HCT116 (cell line): ENCODE results near the gene AK4. TPM values are rescaled to one million over a fixed set of nuclear protein-coding genes. Genes with fewer than 3 reads are reported as not detected.

Experiments
- ATAC-seq: fragments of 200-7000 bp; cut with Tn5 transposase; 2 replicates; pipeline ENCODE4 v1.9.1; 2020; ENCODE audit warnings: mild to moderate bottlenecking, moderate library complexity
- BruUV-seq: library from RNA; stranded (reverse); fragments of 400-500 nt; replicated peaks from 2 replicates; lab custom pipeline; 2021; lab: Mats Ljungman, UMichigan
- CTCF ChIA-PET: fragments of 300-600 bp; sonication (Branson Sonifier 250); formaldehyde crosslinking; loops from one replicate; lab custom pipeline; 2021; ENCODE audit warnings: antibody characterized with exemption; lab: Charles Lee
- POLR2A ChIA-PET: fragments of 300-600, 350-600 bp; sonication (Branson Sonifier 250); formaldehyde crosslinking; loops from one replicate; lab custom pipeline; 2021; ENCODE audit warnings: antibody characterized with exemption; lab: Charles Lee
- RAD21 ChIA-PET, 2 experiments: fragments of 300-600 bp; sonication (Branson Sonifier 250); formaldehyde crosslinking; loops; one replicate each; lab custom pipeline; 2023; ENCODE audit warnings: low total read pairs in 2 of 2; ENCODE audit not compliant: uncharacterized antibody in 2 of 2, unreplicated experiment in 2 of 2, low non-redundant PET in 1 of 2; lab: Charles Lee
- DNase-seq: peaks from one replicate; pipeline ENCODE4 v3.0.0-alpha.2; 2010; ENCODE audit warnings: low read depth, low spot score
- H2AFZ ChIP-seq: fragments of 200-600 bp; shearing (Covaris generic), sonication (generic); 2 replicates; pipeline ENCODE4 v1.6.1; 2017; ENCODE audit warnings: low read depth, mixed run types, mixed read lengths, antibody characterized with exemption, low read length; ENCODE audit not compliant: poor library complexity, severe bottlenecking
- H3K27ac ChIP-seq: 2 replicates; pipeline ENCODE4 v1.5.1; 2012; ENCODE audit warnings: low read depth, low read length
- H3K27me3 ChIP-seq: fragments of 200-600 bp; sonication (generic); 2 replicates; pipeline ENCODE4 v1.6.1; 2016; ENCODE audit warnings: mixed run types, low read length, mixed read lengths; ENCODE audit not compliant: insufficient read depth
- H3K36me3 ChIP-seq, 2 experiments: fragments of 200-500 bp in 1 of 2; fragments of 200-600 bp in 1 of 2; sonication (Bioruptor generic) in 1 of 2; sonication (generic) in 1 of 2; 2 replicates each; pipeline versions ENCODE4 v1.5.1 to v1.6.1; 2014 to 2016; ENCODE audit warnings: low read length in 2 of 2, inconsistent platforms in 1 of 2, mixed read lengths in 1 of 2, mixed run types in 1 of 2; ENCODE audit not compliant: insufficient read depth in 2 of 2, control insufficient read depth in 1 of 2
- H3K4me1 ChIP-seq, 2 experiments: fragments of 200-600 bp in 1 of 2; sonication (generic) in 1 of 2; 2 replicates each; pipeline versions ENCODE4 v1.5.1 to v1.6.1; 2012 to 2017; ENCODE audit warnings: low read length in 2 of 2, inconsistent platforms in 1 of 2, mild to moderate bottlenecking in 1 of 2, mixed read lengths in 1 of 2, mixed run types in 1 of 2, moderate library complexity in 1 of 2; ENCODE audit not compliant: insufficient read depth in 2 of 2, control insufficient read depth in 1 of 2
- H3K4me2 ChIP-seq: fragments of 200-600 bp; sonication (generic); 2 replicates; pipeline ENCODE4 v1.6.1; 2017; ENCODE audit warnings: mixed run types, low read length, mixed read lengths
- H3K4me3 ChIP-seq, 2 experiments: fragments of 200-600 bp in 1 of 2; sonication (generic) in 1 of 2; replicated peaks in 1 of 2; 2 replicates each; pipeline ENCODE4 v1.5.1; 2011 to 2016; ENCODE audit warnings: low read length in 2 of 2, control low read depth in 1 of 2, low read depth in 1 of 2, mild to moderate bottlenecking in 1 of 2, mixed read lengths in 1 of 2, mixed run types in 1 of 2
- H3K79me2 ChIP-seq: fragments of 200-600 bp; sonication (generic); 2 replicates; pipeline ENCODE4 v1.6.1; 2017; ENCODE audit warnings: mild to moderate bottlenecking, mixed run types, low read length, moderate library complexity, mixed read lengths; ENCODE audit not compliant: insufficient read depth
- H3K9ac ChIP-seq: fragments of 200-600 bp; sonication (generic); 2 replicates; pipeline ENCODE4 v1.6.1; 2016; ENCODE audit warnings: low read length, mixed read lengths
- H3K9me2 ChIP-seq: fragments of 200-600 bp; sonication (generic), shearing (Covaris generic); 2 replicates; pipeline ENCODE4 v1.6.1; 2017; ENCODE audit warnings: mixed run types, mild to moderate bottlenecking, moderate library complexity; ENCODE audit not compliant: insufficient read depth
- H3K9me3 ChIP-seq, 2 experiments: fragments of 200-500 bp in 1 of 2; fragments of 200-600 bp in 1 of 2; sonication (Bioruptor generic) in 1 of 2; sonication (generic) in 1 of 2; 2 replicates each; pipeline ENCODE4 v1.6.1; 2014 to 2017; ENCODE audit warnings: low read length in 2 of 2, mixed read lengths in 2 of 2, inconsistent platforms in 1 of 2, low read depth in 1 of 2, mild to moderate bottlenecking in 1 of 2, mixed run types in 1 of 2, moderate library complexity in 1 of 2; ENCODE audit not compliant: control insufficient read depth in 1 of 2, insufficient read depth in 1 of 2
- H4K20me1 ChIP-seq: fragments of 200-600 bp; sonication (generic), shearing (Covaris generic); 2 replicates; pipeline ENCODE4 v1.6.1; 2017; ENCODE audit warnings: mixed run types, mild to moderate bottlenecking, moderate library complexity; ENCODE audit not compliant: insufficient read depth
- CBX3 ChIP-seq: IDR thresholded peaks from 2 replicates; pipeline ENCODE4 v1.6.1; 2012; ENCODE audit warnings: low read depth
- CEBPB ChIP-seq: IDR thresholded peaks from 2 replicates; pipeline ENCODE4 v1.6.1; 2012; ENCODE audit warnings: low read depth
- EGR1 ChIP-seq: IDR thresholded peaks from 2 replicates; pipeline ENCODE4 v1.6.1; 2012; ENCODE audit warnings: low read depth
- ELF1 ChIP-seq: IDR thresholded peaks from 2 replicates; pipeline ENCODE4 v1.6.1; 2012; ENCODE audit warnings: low read depth, borderline replicate concordance
- EZH2 ChIP-seq: fragments of 200-600 bp; sonication (generic); IDR thresholded peaks from 2 replicates; pipeline ENCODE4 v1.6.1; 2017; ENCODE audit warnings: antibody characterized with exemption, mixed run types
- EZH2phosphoT487 ChIP-seq: fragments of 200-600 bp; IDR thresholded peaks from 2 replicates; pipeline ENCODE4 v1.6.1; 2018; ENCODE audit warnings: antibody characterized with exemption, borderline replicate concordance
- FOSL1 ChIP-seq: IDR thresholded peaks from 2 replicates; pipeline ENCODE4 v1.6.1; 2012; ENCODE audit warnings: low read depth
- JUND ChIP-seq: IDR thresholded peaks from 2 replicates; pipeline ENCODE4 v1.6.1; 2012
- POLR2A ChIP-seq: IDR thresholded peaks from 2 replicates; pipeline ENCODE4 v1.7.0; 2011; ENCODE audit warnings: borderline replicate concordance; ENCODE audit not compliant: insufficient read depth, insufficient read length; ENCODE audit errors: extremely low read depth
- POLR2AphosphoS5 ChIP-seq: IDR thresholded peaks from 2 replicates; pipeline ENCODE4 v1.6.1; 2011; ENCODE audit warnings: mild to moderate bottlenecking, low read depth, low read length, moderate library complexity
- RAD21 ChIP-seq: IDR thresholded peaks from 2 replicates; pipeline ENCODE4 v1.6.1; 2012; ENCODE audit warnings: low read depth, mild to moderate bottlenecking
- SIN3A ChIP-seq: IDR thresholded peaks from 2 replicates; pipeline ENCODE4 v1.6.1; 2012; ENCODE audit warnings: low read depth
- SP1 ChIP-seq: IDR thresholded peaks from 2 replicates; pipeline ENCODE4 v1.6.1; 2012; ENCODE audit warnings: low read depth
- TCF7L2 ChIP-seq: IDR thresholded peaks from 2 replicates; pipeline ENCODE4 v1.7.0; 2011; ENCODE audit warnings: borderline replicate concordance, inconsistent platforms; ENCODE audit not compliant: insufficient read depth, insufficient read length; ENCODE audit errors: extremely low read depth
- YY1 ChIP-seq: IDR thresholded peaks from 2 replicates; pipeline ENCODE4 v1.6.1; 2011; ENCODE audit warnings: low read length, low read depth, moderate library complexity, mild to moderate bottlenecking; ENCODE audit not compliant: insufficient replicate concordance; ENCODE audit errors: extremely low read depth
- ZBTB33 ChIP-seq: IDR thresholded peaks from 2 replicates; pipeline ENCODE4 v1.6.1; 2011; ENCODE audit warnings: mild to moderate bottlenecking, low read length, moderate library complexity; ENCODE audit not compliant: insufficient replicate concordance; ENCODE audit errors: extremely low read depth
- ZFX ChIP-seq: fragments of 450-650 bp; IDR thresholded peaks from 2 replicates; pipeline ENCODE4 v1.6.1; 2017
- ZNF274 ChIP-seq: fragments of 200-500 bp; sonication (Bioruptor generic); IDR thresholded peaks from 2 replicates; pipeline ENCODE4 v1.6.1; 2014; ENCODE audit warnings: mild to moderate bottlenecking, low read depth, low read length, inconsistent platforms
- intact Hi-C: fragments of 100-400 bp; cut with micrococcal nuclease; formaldehyde crosslinking; loops from 2 replicates; pipeline ENCODE4 v1.10.0; 2022
- total RNA-seq: library from RNA; stranded (reverse); gene quantifications from one replicate; pipeline ENCODE4 v1.2.1, GENCODE V29; 2021; ENCODE audit not compliant: unreplicated experiment
- TF ChIP-seq, protein P1 (sequence below): IDR thresholded peaks from 2 replicates; pipeline ENCODE4 v1.6.1; 2012
- TF ChIP-seq, protein P2 (sequence below): IDR thresholded peaks from 2 replicates; pipeline ENCODE4 v1.6.1; 2012
- TF ChIP-seq, protein P3 (sequence below): IDR thresholded peaks from 2 replicates; pipeline ENCODE4 v1.6.1; 2012; ENCODE audit warnings: low read depth

Gene AK4
- total RNA-seq, 1 experiment from 2014 or later: 51.5 TPM

GRCh38 chr1:65259816-65260215 lies 111.8 kb downstream of the AK4 start (continued):
- TF ChIP-seq YY1 (no peak), CEBPB (no peak), ZFX (no peak)

DNA sequence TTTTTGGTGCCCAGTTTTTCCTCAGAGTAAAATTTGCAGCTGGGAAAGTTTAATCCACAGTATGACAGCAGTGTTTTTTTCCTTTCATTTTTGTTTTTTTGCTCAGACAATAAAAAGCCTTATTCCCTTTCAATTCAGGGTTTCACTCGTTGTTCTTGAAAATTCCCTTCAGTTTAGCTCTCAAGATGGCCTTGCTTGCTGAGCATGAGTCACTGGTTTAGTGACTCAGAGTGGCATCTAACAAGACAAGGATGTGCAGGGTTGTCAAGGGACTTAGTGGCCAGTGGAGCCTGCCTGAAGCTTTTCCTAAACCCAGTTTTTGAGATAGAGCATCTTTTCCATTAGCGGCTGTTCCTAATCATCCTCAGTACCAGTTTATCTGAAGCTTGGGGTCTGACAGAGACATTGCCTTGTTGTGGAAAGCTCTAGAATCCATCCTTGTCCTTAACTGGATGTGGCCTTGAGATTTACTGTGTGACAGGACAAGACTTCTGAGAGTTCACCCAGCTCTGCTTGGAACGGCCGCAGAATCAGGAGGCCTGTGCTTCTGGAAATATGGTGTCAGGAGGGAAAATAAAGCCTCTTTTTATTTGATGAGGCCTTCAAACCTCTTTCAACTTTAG lies 113.0 kb downstream of the AK4 start:
- no peaks in the 10 kb centered on the region for H3K36me3 ChIP-seq
- DNase-seq (peak; percentile 59), ATAC-seq (peak; percentile 94)
- ChIA-PET RAD21 (no interaction called here), POLR2A (no interaction called here), CTCF (no interaction called here)
- no peaks in the 10 kb centered on the region for H3K9me2 ChIP-seq
- no peaks in the 10 kb centered on the region for H3K27me3 ChIP-seq
- no peak overlapping the region for H2AFZ ChIP-seq
- intact Hi-C loops: no loop called here
- no peaks in the 10 kb centered on the region for H3K79me2 ChIP-seq
- no peaks in the 10 kb centered on the region for H3K9me3 ChIP-seq
- no peak overlapping the region for H3K4me3 ChIP-seq
- no peak overlapping the region for H3K27ac ChIP-seq
- peaks cover 0 to 14% of the 10 kb centered on the region in 2 experiments; a peak in 3 of 4 replicates for H3K4me1 ChIP-seq
- no TSS peak for BruUV-seq
- H3K9ac ChIP-seq: no peak overlapping the region; the same call in 1 of the 2 replicates
- no peaks in the 10 kb centered on the region for H4K20me1 ChIP-seq
- H3K4me2 ChIP-seq: peak overlapping the region; percentile 51
- TF ChIP-seq ZBTB33: no peak
- no peak for TF ChIP-seq SIN3A
- TF ChIP-seq, protein P1, sequence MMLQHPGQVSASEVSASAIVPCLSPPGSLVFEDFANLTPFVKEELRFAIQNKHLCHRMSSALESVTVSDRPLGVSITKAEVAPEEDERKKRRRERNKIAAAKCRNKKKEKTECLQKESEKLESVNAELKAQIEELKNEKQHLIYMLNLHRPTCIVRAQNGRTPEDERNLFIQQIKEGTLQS: no peak
- TF ChIP-seq YY1: peak; percentile 81
- TF ChIP-seq, protein P2, sequence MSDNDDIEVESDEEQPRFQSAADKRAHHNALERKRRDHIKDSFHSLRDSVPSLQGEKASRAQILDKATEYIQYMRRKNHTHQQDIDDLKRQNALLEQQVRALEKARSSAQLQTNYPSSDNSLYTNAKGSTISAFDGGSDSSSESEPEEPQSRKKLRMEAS: 0 out of 2 replicates have a peak, but pooled peaks have one; percentile 21
- no peak; the same call in 1 of the 2 replicates for TF ChIP-seq RAD21
- TF ChIP-seq, protein P3, sequence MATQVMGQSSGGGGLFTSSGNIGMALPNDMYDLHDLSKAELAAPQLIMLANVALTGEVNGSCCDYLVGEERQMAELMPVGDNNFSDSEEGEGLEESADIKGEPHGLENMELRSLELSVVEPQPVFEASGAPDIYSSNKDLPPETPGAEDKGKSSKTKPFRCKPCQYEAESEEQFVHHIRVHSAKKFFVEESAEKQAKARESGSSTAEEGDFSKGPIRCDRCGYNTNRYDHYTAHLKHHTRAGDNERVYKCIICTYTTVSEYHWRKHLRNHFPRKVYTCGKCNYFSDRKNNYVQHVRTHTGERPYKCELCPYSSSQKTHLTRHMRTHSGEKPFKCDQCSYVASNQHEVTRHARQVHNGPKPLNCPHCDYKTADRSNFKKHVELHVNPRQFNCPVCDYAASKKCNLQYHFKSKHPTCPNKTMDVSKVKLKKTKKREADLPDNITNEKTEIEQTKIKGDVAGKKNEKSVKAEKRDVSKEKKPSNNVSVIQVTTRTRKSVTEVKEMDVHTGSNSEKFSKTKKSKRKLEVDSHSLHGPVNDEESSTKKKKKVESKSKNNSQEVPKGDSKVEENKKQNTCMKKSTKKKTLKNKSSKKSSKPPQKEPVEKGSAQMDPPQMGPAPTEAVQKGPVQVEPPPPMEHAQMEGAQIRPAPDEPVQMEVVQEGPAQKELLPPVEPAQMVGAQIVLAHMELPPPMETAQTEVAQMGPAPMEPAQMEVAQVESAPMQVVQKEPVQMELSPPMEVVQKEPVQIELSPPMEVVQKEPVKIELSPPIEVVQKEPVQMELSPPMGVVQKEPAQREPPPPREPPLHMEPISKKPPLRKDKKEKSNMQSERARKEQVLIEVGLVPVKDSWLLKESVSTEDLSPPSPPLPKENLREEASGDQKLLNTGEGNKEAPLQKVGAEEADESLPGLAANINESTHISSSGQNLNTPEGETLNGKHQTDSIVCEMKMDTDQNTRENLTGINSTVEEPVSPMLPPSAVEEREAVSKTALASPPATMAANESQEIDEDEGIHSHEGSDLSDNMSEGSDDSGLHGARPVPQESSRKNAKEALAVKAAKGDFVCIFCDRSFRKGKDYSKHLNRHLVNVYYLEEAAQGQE: no peak
- peak; percentile 86 for TF ChIP-seq JUND
- TF ChIP-seq EZH2phosphoT487: no peak
- peak; percentile 83 for TF ChIP-seq FOSL1
- no peak for TF ChIP-seq ZNF274
- TF ChIP-seq ELF1: no peak
- no peak for TF ChIP-seq EZH2
- TF ChIP-seq ZFX: no peak
- peak; percentile 44; the same call in 1 of the 2 replicates for TF ChIP-seq SP1
- no peak for TF ChIP-seq POLR2A
- TF ChIP-seq POLR2AphosphoS5: no peak
- no peak for TF ChIP-seq CEBPB
- TF ChIP-seq EGR1: no peak
- TF ChIP-seq TCF7L2: no peak
- TF ChIP-seq CBX3: peak; percentile 61; the same call in 1 of the 2 replicates
